GM19438 (cell line): Measurements from ENCODE around the gene CFAP46.

ENCODE experiments used
- ATAC-seq: cut with Tn5 transposase; IDR thresholded peaks from one replicate; pipeline ENCODE4 v1.9.1; 2021; ENCODE audit warnings: low read depth; ENCODE audit not compliant: unreplicated experiment

Gene CFAP46

GRCh38 chr10:132942101-132943057 lies at the start of gene CFAP46:
Gene CFAP46, minus strand, starts transcription at chr10:132942570. Its CDS starts 86 bp downstream, at chr10:132942484.
- peak; percentile 54 for ATAC-seq

- no peak for ATAC-seq
Observed at GRCh38 chr10:132991706-132992432, 49.5 kb upstream of the CFAP46 start.

GRCh38 chr10:132990684-132991545 lies 48.5 kb upstream of the CFAP46 start:
- no peak for ATAC-seq

GRCh38 chr10:132989476-132990415 lies 47.4 kb upstream of the CFAP46 start:
- no peak for ATAC-seq

- ATAC-seq: no peak
Observed at GRCh38 chr10:132988988-132989387, 46.6 kb upstream of the CFAP46 start.

GRCh38 chr10:132987671-132988571 lies 45.6 kb upstream of the CFAP46 start:
- no peak for ATAC-seq

- ATAC-seq: no peak
Observed at GRCh38 chr10:132986978-132987377, 44.6 kb upstream of the CFAP46 start.

- no peak for ATAC-seq
Observed at GRCh38 chr10:132986576-132986975, 44.2 kb upstream of the CFAP46 start.

GRCh38 chr10:132986076-132986475 lies 43.7 kb upstream of the CFAP46 start:
- ATAC-seq: no peak

GRCh38 chr10:132985546-132985900 lies 43.2 kb upstream of the CFAP46 start:
- ATAC-seq: no peak

- no peak for ATAC-seq
Observed at GRCh38 chr10:132984801-132985545, 42.6 kb upstream of the CFAP46 start.

- no peak for ATAC-seq
Observed at GRCh38 chr10:132984008-132984295, 41.6 kb upstream of the CFAP46 start.

GRCh38 chr10:132983252-132984007 lies 41.1 kb upstream of the CFAP46 start:
- no peak for ATAC-seq

GRCh38 chr10:132982301-132982989 lies 40.1 kb upstream of the CFAP46 start:
- ATAC-seq: no peak

GRCh38 chr10:132981746-132982145 lies 39.4 kb upstream of the CFAP46 start:
- ATAC-seq: no peak

GRCh38 chr10:132981173-132981555 lies 38.8 kb upstream of the CFAP46 start:
- no peak for ATAC-seq
